ENCODE measurements around the gene CCL21.
A peak's percentile ranks its signal among the peaks of the same experiment; 100 is the strongest.

CCL21 gene

DNA sequence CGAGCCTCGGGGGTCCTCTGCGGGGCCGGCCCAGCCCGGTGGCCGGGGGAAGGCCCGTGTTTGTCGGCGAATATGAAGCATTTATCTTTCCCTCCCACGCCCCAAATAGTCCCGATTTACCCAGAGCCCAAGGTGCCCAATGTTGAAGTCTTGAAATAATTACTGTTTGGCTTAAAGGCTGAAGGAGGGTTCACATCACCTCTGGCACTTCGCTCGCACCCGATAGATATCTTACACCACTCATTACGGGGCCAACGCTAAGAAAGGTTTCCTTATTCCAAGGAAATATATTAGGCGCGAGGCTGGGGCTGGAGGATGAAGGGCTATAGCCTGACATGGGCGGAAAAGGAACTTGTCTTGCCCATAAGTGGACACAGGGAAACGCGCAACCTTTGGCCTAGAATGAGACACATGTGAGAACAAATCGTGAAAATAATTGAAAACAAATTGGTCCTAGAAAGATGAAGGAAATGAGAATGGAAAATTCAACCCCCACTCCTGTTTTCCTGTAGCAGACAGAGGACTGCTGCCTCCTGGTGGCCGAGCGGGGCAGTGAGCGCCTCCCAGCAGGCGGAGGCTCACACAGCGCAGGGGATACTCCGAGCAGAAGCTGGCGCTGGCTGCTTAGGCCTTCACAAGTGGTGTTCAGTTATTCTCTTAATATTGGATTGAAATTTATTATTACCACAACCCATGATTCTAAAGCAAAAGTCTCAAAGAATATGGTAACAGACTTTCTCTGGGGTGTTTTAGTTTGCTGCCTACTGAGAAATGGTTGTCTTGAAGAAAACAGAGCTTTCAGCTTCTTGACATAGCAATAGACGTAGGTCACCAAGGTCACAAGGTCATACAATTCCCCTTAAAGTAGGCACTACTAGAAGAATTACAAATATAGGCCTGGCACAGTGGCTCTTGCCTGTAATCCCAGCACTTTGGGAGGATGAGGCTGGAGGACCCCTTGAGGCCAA lies 7.9 kb downstream of the CCL21 start:
- H3K4me3 ChIP-seq (ENCODE audit: low read length): peak overlapping the region; percentile 57
- DNase-seq (ENCODE audit: low read depth): peak; percentile 88
- TF ChIP-seq, protein P1, sequence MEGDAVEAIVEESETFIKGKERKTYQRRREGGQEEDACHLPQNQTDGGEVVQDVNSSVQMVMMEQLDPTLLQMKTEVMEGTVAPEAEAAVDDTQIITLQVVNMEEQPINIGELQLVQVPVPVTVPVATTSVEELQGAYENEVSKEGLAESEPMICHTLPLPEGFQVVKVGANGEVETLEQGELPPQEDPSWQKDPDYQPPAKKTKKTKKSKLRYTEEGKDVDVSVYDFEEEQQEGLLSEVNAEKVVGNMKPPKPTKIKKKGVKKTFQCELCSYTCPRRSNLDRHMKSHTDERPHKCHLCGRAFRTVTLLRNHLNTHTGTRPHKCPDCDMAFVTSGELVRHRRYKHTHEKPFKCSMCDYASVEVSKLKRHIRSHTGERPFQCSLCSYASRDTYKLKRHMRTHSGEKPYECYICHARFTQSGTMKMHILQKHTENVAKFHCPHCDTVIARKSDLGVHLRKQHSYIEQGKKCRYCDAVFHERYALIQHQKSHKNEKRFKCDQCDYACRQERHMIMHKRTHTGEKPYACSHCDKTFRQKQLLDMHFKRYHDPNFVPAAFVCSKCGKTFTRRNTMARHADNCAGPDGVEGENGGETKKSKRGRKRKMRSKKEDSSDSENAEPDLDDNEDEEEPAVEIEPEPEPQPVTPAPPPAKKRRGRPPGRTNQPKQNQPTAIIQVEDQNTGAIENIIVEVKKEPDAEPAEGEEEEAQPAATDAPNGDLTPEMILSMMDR (conservative IDR thresholded peaks at IDR 0.05; ENCODE audit: low read length): peak; percentile 100

DNA sequence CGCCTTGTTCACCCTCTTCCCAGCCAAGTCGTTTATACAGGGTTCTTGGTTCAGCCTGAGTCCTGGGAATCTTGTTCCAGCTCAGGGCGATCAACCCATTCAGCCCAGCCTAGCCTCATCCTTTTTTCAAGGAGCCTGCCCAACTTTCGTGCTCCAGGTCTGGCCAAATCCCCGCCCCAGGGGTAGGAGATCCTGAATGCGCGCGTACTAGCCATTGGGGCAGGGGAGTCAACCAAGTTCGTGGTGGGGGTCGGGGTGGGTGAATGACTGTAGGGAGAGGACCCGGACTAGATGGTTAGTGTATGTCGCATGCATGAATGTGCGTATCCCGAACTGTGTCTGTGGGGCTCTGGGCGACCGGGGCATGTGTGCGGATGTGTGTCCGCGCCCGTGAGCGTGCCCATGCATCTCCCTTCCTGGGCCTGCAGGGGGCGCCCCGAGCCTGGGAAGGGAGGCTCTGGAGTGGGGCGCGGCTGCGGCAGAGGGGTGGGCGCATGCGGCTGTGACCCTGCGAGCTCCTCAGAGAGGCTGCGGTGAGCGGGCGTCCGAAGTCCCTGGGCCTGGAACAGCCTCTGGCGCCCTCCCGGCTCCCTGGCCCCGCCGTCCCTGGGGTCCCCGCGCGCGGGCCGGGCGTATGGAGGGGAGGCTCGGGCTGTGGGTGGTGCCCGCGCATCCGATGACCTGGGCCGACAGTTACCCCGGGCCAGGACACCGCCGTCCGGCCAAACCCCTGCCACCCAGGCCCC lies 8.7 kb downstream of the CCL21 start:
- DNase-seq (ENCODE audit: low read depth): peak; percentile 58
- TF ChIP-seq, protein P1 (conservative IDR thresholded peaks at IDR 0.05; ENCODE audit: low read length): peak; percentile 69
- H3K4me3 ChIP-seq (ENCODE audit: low read length): peak overlapping the region; percentile 57

DNA sequence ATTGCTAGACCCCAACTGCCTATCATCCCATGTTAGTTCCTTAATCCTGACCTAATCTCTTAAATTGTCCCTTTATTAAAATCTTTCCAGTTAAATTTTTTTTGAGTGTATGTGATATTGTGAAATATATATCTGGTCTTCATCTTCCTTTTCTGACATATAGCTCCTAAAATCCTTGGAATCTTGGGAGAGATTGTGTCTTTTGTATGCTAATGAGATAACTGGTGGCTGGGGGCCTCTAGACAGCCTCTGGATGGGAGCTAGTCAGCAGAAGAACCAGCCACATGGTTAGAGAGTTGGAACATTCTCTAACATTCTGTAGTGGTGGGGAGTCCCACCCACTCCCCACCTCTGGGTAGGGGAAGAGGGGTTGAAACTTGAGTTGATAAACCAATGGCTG lies 15.1 kb downstream of the CCL21 start:
- no peak overlapping the region for H3K4me3 ChIP-seq (ENCODE audit: low read length)
- TF ChIP-seq, protein P1 (conservative IDR thresholded peaks at IDR 0.05; ENCODE audit: low read length): no peak
- no peak for DNase-seq (ENCODE audit: low read depth)

DNA sequence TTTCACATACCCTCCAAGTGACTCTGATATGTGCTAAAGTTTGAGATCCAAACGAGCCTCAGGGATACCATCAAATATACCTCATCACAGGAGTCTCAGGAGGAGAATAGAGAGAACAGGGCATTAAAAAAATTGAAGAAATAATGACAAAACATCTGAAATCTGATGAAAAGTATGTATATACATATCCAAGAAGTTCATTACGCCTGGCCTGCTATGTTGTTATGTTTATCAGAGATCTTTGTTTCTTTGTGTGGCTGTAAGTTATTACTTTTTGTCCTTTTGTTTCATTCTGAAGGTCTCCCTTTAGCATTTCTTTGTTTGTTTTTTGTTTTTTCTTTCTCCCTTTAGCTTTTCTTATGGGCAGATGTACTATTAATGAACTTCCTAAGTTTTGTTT lies 16.4 kb downstream of the CCL21 start:
- no peak for DNase-seq (ENCODE audit: low read depth)
- TF ChIP-seq, protein P1 (conservative IDR thresholded peaks at IDR 0.05; ENCODE audit: low read length): no peak
- H3K4me3 ChIP-seq (ENCODE audit: low read length): no peak overlapping the region

DNA sequence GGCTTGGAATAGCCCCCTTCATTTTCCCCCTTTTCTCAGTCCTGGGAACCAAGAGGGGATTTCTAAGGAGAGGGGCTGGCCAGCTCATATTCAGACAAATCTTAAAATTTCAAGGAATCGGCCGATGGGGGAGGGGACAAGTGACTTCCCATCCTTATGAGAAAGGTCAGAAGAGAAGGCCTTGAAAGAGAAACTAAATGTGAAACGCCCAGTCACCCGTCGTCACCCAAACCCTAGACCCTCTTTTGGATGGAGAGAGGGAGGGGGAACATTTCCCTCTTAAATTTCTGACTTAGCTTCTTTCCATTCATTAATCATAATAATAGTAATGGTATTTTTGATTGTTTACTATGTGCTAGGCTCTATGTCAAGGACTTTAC lies 18.0 kb downstream of the CCL21 start:
- no peak for DNase-seq (ENCODE audit: low read depth)
- no peak overlapping the region for H3K4me3 ChIP-seq (ENCODE audit: low read length)
- TF ChIP-seq, protein P1 (conservative IDR thresholded peaks at IDR 0.05; ENCODE audit: low read length): no peak

DNA sequence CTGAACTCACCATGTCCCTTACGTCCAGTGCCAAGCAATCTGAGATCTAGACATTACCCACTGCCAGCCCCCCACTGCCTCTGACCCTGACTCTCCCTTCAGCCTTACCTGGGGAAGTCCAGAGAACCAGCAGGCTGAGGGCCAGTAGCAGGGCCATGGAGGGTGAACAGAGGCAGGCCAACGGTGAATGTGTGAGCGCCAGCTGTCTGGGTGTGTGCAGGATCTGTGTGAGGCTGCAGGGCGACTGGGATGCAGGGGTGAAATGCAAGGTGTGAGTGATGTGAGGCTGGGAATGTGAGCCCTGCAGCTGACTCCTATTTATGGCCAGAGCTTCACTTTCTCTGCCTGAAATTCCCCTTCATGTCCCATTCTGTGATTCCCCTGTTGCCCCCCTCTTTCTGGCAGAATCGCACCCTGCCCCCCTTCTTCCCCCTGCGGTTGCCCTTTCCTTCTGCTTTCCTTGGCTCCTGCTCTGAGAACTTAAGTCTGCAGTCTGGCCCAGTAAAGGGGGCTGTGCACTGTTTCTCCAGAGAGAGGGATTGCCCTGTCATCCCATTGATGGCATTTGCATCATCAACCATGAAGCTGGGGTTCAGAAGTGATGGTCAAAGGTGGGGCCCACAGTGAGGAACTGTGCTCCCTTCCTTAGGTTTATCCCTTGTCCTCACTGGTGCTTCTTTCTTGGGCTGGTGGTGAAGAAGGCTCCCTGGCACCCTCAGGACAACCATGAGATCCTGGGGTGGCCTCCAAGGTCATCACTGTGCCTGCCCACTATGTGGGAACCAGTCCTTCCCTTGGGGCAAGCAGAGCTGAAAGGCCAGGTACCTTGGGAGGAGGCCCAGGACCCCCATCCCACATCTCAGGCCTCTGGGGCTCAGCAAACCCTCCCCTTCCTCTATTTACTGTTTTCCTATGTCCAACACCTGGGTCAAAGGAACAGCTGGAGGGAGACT lies 18.7 kb downstream of the CCL21 start, which contains the start of gene CCL19:
Gene CCL19, minus strand, starts transcription at position 294 of the 953 bp plus-strand sequence. Its CDS starts 137 bp downstream, at position 157.
- DNase-seq (ENCODE audit: low read depth): no peak
- no peak within 1 kb of the TSS for H3K4me3 ChIP-seq (ENCODE audit: low read length)
- TF ChIP-seq, protein P1 (conservative IDR thresholded peaks at IDR 0.05; ENCODE audit: low read length): no peak

Measured in AG10803 (cell line).